ENCODE results near the gene FAM222B.
"Not testable (repeated sequence)": the region's sequence is repeated elsewhere in the genome, so short reads cannot be mapped to it uniquely, and the experiment has no call there.

FAM222B gene

GRCh38 chr17:28726226-28726626 lies 116.4 kb downstream of the FAM222B start, which contains the start of gene TLCD1:
Gene TLCD1 (minus strand): TSS chr17:28726233. CDS start chr17:28726097, 136 bp downstream.
- peak; percentile 33 to 61 for DNase-seq

GRCh38 chr17:28725660-28726225 lies 116.8 kb downstream of the FAM222B start:
- DNase-seq: peak; percentile 30 to 33

- DNase-seq: no peak
These were observed 117.4 kb downstream of the FAM222B start for GRCh38 chr17:28725166-28725659.

- DNase-seq: no peak
These were observed 118.0 kb downstream of the FAM222B start for GRCh38 chr17:28724500-28725165.

GRCh38 chr17:28723836-28724499 lies 118.6 kb downstream of the FAM222B start:
- not testable (repeated sequence) for DNase-seq

- no peak for DNase-seq
These were observed 119.3 kb downstream of the FAM222B start for GRCh38 chr17:28723159-28723835.

- DNase-seq: no peak
These were observed 120.0 kb downstream of the FAM222B start for GRCh38 chr17:28722417-28723158.

GRCh38 chr17:28720997-28721329 lies 121.6 kb downstream of the FAM222B start:
- not testable (repeated sequence) for DNase-seq

GRCh38 chr17:28720247-28720996 lies 122.2 kb downstream of the FAM222B start:
- no peak for DNase-seq

GRCh38 chr17:28719021-28719433 lies 123.6 kb downstream of the FAM222B start:
- DNase-seq: no peak

- no peak for DNase-seq
These were observed 124.1 kb downstream of the FAM222B start for GRCh38 chr17:28718333-28719020.

- no peak for DNase-seq
These were observed 124.8 kb downstream of the FAM222B start, which contains the start of gene RAB34 for GRCh38 chr17:28717578-28718332. Gene RAB34 (minus strand): TSS chr17:28717868. CDS start chr17:28717266, 602 bp downstream.

GRCh38 chr17:28716740-28717577 lies 125.6 kb downstream of the FAM222B start:
- no peak for DNase-seq

GRCh38 chr17:28715217-28715616 lies 127.4 kb downstream of the FAM222B start:
- DNase-seq: no peak

GRCh38 chr17:28714281-28714680 lies 128.3 kb downstream of the FAM222B start:
- no peak for DNase-seq

GRCh38 chr17:28712705-28713415 lies 129.7 kb downstream of the FAM222B start:
- DNase-seq: no peak

GRCh38 chr17:28712032-28712704 lies 130.4 kb downstream of the FAM222B start:
- no peak for DNase-seq

GRCh38 chr17:28711723-28712031 lies 130.9 kb downstream of the FAM222B start, which contains the start of gene PROCA1:
Gene PROCA1 (minus strand): TSS chr17:28711888. CDS start chr17:28711660, 228 bp downstream.
- no peak for DNase-seq

All from NCI-H187 (cell line).